ENCODE measurements around the gene MAGI1. TPM values are rescaled to one million over a fixed set of nuclear protein-coding genes. Genes with fewer than 3 reads are reported as not detected.
A peak's percentile ranks its signal among the peaks of the same experiment; 100 is the strongest.

Gene MAGI1
- total RNA-seq, 1 donor = 13.0 TPM

- no peak for TF ChIP-seq CTCF (IDR thresholded peaks at IDR 0.05; ENCODE audit: insufficient read depth, low read length)
- peak; percentile 71 for DNase-seq (ENCODE audit: low read depth)
- no peak overlapping the region for H3K4me3 ChIP-seq (ENCODE audit: low read depth, low read length)
These were observed 2.4 kb upstream of the MAGI1 start for GRCh38 chr3:66041116-66041515.

- H3K4me3 ChIP-seq (ENCODE audit: low read depth, low read length) = peak overlapping the region; percentile 66
- DNase-seq (ENCODE audit: low read depth) = peak; percentile 53
- no peak for TF ChIP-seq CTCF (IDR thresholded peaks at IDR 0.05; ENCODE audit: insufficient read depth, low read length)
These were observed 821 bp upstream of the MAGI1 start for GRCh38 chr3:66039590-66039887.

GRCh38 chr3:66038384-66038725 lies 363 bp downstream of the MAGI1 start:
- DNase-seq (ENCODE audit: low read depth) = no peak
- TF ChIP-seq CTCF (IDR thresholded peaks at IDR 0.05; ENCODE audit: insufficient read depth, low read length) = no peak
- peak overlapping the region; percentile 99 for H3K4me3 ChIP-seq (ENCODE audit: low read depth, low read length)

- H3K4me3 ChIP-seq (ENCODE audit: low read depth, low read length) = peak overlapping the region; percentile 99
- no peak for TF ChIP-seq CTCF (IDR thresholded peaks at IDR 0.05; ENCODE audit: insufficient read depth, low read length)
- DNase-seq (ENCODE audit: low read depth) = no peak
These were observed 740 bp downstream of the MAGI1 start for GRCh38 chr3:66037986-66038369.

- peak; percentile 35 for TF ChIP-seq CTCF (IDR thresholded peaks at IDR 0.05; ENCODE audit: insufficient read depth, low read length)
- peak; percentile 48 for DNase-seq (ENCODE audit: low read depth)
- peak overlapping the region; percentile 99 for H3K4me3 ChIP-seq (ENCODE audit: low read depth, low read length)
These were observed 1.3 kb downstream of the MAGI1 start for GRCh38 chr3:66037330-66037985.

GRCh38 chr3:66036586-66037148 lies 2.1 kb downstream of the MAGI1 start:
- TF ChIP-seq CTCF (IDR thresholded peaks at IDR 0.05; ENCODE audit: insufficient read depth, low read length) = no peak
- H3K4me3 ChIP-seq (ENCODE audit: low read depth, low read length) = peak overlapping the region; percentile 99
- DNase-seq (ENCODE audit: low read depth) = no peak
